Loucy (cell line): ENCODE results near the gene SORCS2.

ENCODE experiments used
- H2AFZ ChIP-seq: fragments of 200-600 bp; sonication (generic); 2 replicates; pipeline ENCODE4 v1.6.0; 2016; ENCODE audit warnings: antibody characterized with exemption, mild to moderate bottlenecking, low read length, moderate library complexity
- H3F3A ChIP-seq: fragments of 200-600 bp; 2 replicates; pipeline ENCODE4 v1.6.0; 2016; ENCODE audit warnings: antibody characterized with exemption, low read depth, mild to moderate bottlenecking
- H3K27me3 ChIP-seq: fragments of 200-600 bp; sonication (generic); 2 replicates; pipeline ENCODE4 v1.6.1; 2014; ENCODE audit warnings: low read length, mild to moderate bottlenecking; ENCODE audit not compliant: insufficient read depth, poor library complexity, severe bottlenecking
- H3K36me3 ChIP-seq: fragments of 200-600 bp; sonication (generic); 2 replicates; pipeline ENCODE4 v1.6.1; 2016; ENCODE audit warnings: low read length; ENCODE audit not compliant: insufficient read depth
- H3K4me1 ChIP-seq: fragments of 200-600 bp; sonication (generic); 2 replicates; pipeline ENCODE4 v1.5.1; 2014; ENCODE audit warnings: low read length, mild to moderate bottlenecking; ENCODE audit not compliant: insufficient read depth, poor library complexity, severe bottlenecking
- H3K4me2 ChIP-seq: fragments of 200-600 bp; sonication (generic); 2 replicates; pipeline ENCODE4 v1.6.0; 2014; ENCODE audit warnings: antibody characterized with exemption, low read length, low read depth, mild to moderate bottlenecking; ENCODE audit not compliant: poor library complexity, severe bottlenecking
- H3K4me3 ChIP-seq: fragments of 200-600 bp; sonication (generic); 2 replicates; pipeline ENCODE4 v1.5.1; 2014; ENCODE audit warnings: low read length, mild to moderate bottlenecking, mixed read lengths; ENCODE audit not compliant: poor library complexity, severe bottlenecking
- H3K79me2 ChIP-seq: fragments of 200-600 bp; sonication (generic); 2 replicates; pipeline ENCODE4 v1.6.1; 2014; ENCODE audit warnings: low read length; ENCODE audit not compliant: insufficient read depth
- H3K9ac ChIP-seq: fragments of 200-600 bp; sonication (generic); 2 replicates; pipeline ENCODE4 v1.6.0; 2014; ENCODE audit warnings: mild to moderate bottlenecking, low read depth, low read length, moderate library complexity; ENCODE audit not compliant: poor library complexity, severe bottlenecking
- H3K9me2 ChIP-seq: fragments of 200-600 bp; sonication (generic); replicated peaks from 2 replicates; pipeline ENCODE4 v1.6.1; 2016; ENCODE audit warnings: low read depth, low read length, mixed read lengths
- H3K9me3 ChIP-seq: fragments of 200-600 bp; sonication (generic); 2 replicates; pipeline ENCODE4 v1.6.1; 2014; ENCODE audit warnings: mild to moderate bottlenecking, antibody characterized with exemption, low read length, low read depth; ENCODE audit not compliant: insufficient read depth
- H4K20me1 ChIP-seq: fragments of 200-600 bp; sonication (generic); 2 replicates; pipeline ENCODE4 v1.6.0; 2014; ENCODE audit warnings: antibody characterized with exemption, low read length, mild to moderate bottlenecking; ENCODE audit not compliant: insufficient read depth, poor library complexity, severe bottlenecking
- CTCF ChIP-seq: fragments of 200-600 bp; sonication (generic); conservative IDR thresholded peaks from 2 replicates; pipeline ENCODE4 v1.5.1; 2014; ENCODE audit warnings: mild to moderate bottlenecking, antibody characterized with exemption, low read length
- EZH2phosphoT487 ChIP-seq: fragments of 200-600 bp; IDR thresholded peaks from 2 replicates; pipeline ENCODE4 v1.6.1; 2018; ENCODE audit warnings: antibody characterized with exemption, mild to moderate bottlenecking, moderate library complexity, borderline replicate concordance

Gene SORCS2

GRCh38 chr4:7360806-7361205 lies 168.5 kb downstream of the SORCS2 start:
- Histone ChIP-seq H3K36me3 (no peaks in the 10 kb centered on the region), H4K20me1 (no peaks in the 10 kb centered on the region), H3K9me3 (peaks cover 7% of the 10 kb centered on the region; the same call in 1 of the 2 replicates), H3K9me2 (no peaks in the 10 kb centered on the region), H3K4me3 (no peak overlapping the region), H3K9ac (no peak overlapping the region), H3F3A (no peaks in the 10 kb centered on the region), H3K4me2 (no peak overlapping the region), H3K79me2 (no peaks in the 10 kb centered on the region), H2AFZ (no peak overlapping the region), H3K4me1 (no peaks in the 10 kb centered on the region), H3K27me3 (no peaks in the 10 kb centered on the region)
- TF ChIP-seq EZH2phosphoT487 (no peak), CTCF (no peak)

GRCh38 chr4:7361280-7361895 lies 169.1 kb downstream of the SORCS2 start:
- Histone ChIP-seq H3K36me3 (no peaks in the 10 kb centered on the region), H3K4me2 (no peak overlapping the region), H4K20me1 (no peaks in the 10 kb centered on the region), H3F3A (no peaks in the 10 kb centered on the region), H3K4me3 (no peak overlapping the region), H3K9ac (no peak overlapping the region), H3K27me3 (no peaks in the 10 kb centered on the region), H3K79me2 (no peaks in the 10 kb centered on the region), H3K9me3 (peaks cover 7% of the 10 kb centered on the region; the same call in 1 of the 2 replicates), H3K9me2 (no peaks in the 10 kb centered on the region), H3K4me1 (no peaks in the 10 kb centered on the region), H2AFZ (no peak overlapping the region)
- TF ChIP-seq CTCF (no peak), EZH2phosphoT487 (no peak)

GRCh38 chr4:7362341-7362740 lies 170.0 kb downstream of the SORCS2 start:
- H3K9ac ChIP-seq, result no peak overlapping the region
- no peaks in the 10 kb centered on the region for H3K4me1 ChIP-seq
- no peaks in the 10 kb centered on the region for H4K20me1 ChIP-seq
- no peak overlapping the region for H3K4me2 ChIP-seq
- peaks cover 4% of the 10 kb centered on the region; the same call in 1 of the 2 replicates for H3K9me3 ChIP-seq
- H3K79me2 ChIP-seq, result no peaks in the 10 kb centered on the region
- no peaks in the 10 kb centered on the region for H3K9me2 ChIP-seq
- TF ChIP-seq EZH2phosphoT487, result no peak
- no peak for TF ChIP-seq CTCF
- H3K36me3 ChIP-seq, result no peaks in the 10 kb centered on the region
- no peaks in the 10 kb centered on the region for H3K27me3 ChIP-seq
- no peaks in the 10 kb centered on the region for H3F3A ChIP-seq
- H3K4me3 ChIP-seq, result no peak overlapping the region
- H2AFZ ChIP-seq, result no peak overlapping the region
